Measurements from ENCODE around the gene APCDD1.

The APCDD1 gene

DNA sequence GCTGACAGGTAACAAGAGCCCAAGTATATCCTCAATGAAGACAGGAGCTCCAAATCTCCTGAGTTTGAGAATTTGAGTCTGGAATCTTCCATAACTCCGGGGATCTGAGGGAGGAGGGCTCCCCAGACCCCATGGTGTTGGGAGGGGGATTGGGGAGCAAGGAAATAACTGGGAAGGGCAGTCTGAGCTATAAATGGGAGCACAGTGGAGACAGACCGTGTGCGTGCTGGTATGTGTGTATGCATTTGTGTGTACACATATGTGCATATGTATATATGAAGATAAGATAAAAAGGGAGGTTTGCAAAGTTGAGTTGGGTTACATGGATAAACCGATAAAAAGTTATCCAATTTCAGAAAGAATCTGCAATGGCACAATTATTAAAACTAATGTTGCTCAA, 2.3 kb downstream of the APCDD1 start:
- H3K9ac ChIP-seq (ENCODE audit: low read length): no peak overlapping the region
- no peak overlapping the region for H3K27ac ChIP-seq (ENCODE audit: low read length)
- no peaks in the 10 kb centered on the region for H4K20me1 ChIP-seq (ENCODE audit: insufficient read depth, low read length)
- no peak overlapping the region for H3K4me3 ChIP-seq (ENCODE audit: low read length)
- H3K9me3 ChIP-seq (replicated peaks; ENCODE audit: insufficient read depth, low read length): no peaks in the 10 kb centered on the region
- DNase-seq: no peak
- no peak overlapping the region for H2AFZ ChIP-seq (ENCODE audit: low read length)
- H3K79me2 ChIP-seq (ENCODE audit: low read length): no peaks in the 10 kb centered on the region
- no peaks in the 10 kb centered on the region for H3K4me1 ChIP-seq (ENCODE audit: low read length)
- TF ChIP-seq, protein P1, sequence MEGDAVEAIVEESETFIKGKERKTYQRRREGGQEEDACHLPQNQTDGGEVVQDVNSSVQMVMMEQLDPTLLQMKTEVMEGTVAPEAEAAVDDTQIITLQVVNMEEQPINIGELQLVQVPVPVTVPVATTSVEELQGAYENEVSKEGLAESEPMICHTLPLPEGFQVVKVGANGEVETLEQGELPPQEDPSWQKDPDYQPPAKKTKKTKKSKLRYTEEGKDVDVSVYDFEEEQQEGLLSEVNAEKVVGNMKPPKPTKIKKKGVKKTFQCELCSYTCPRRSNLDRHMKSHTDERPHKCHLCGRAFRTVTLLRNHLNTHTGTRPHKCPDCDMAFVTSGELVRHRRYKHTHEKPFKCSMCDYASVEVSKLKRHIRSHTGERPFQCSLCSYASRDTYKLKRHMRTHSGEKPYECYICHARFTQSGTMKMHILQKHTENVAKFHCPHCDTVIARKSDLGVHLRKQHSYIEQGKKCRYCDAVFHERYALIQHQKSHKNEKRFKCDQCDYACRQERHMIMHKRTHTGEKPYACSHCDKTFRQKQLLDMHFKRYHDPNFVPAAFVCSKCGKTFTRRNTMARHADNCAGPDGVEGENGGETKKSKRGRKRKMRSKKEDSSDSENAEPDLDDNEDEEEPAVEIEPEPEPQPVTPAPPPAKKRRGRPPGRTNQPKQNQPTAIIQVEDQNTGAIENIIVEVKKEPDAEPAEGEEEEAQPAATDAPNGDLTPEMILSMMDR (IDR thresholded peaks at IDR 0.05; ENCODE audit: low read length): no peak
- TF ChIP-seq EZH2 (optimal IDR thresholded peaks at IDR 0.05; ENCODE audit: low read depth, low read length) (no peak), EZH2phosphoT487 (IDR thresholded peaks at IDR 0.05; ENCODE audit: low read length) (no peak)
- no peak overlapping the region for H3K4me2 ChIP-seq (ENCODE audit: low read depth, low read length)
- no peaks in the 10 kb centered on the region for H3F3A ChIP-seq (ENCODE audit: insufficient read depth, low read length)
- no peaks in the 10 kb centered on the region for H3K27me3 ChIP-seq (replicated peaks; ENCODE audit: insufficient read depth, low read length)
- H3K36me3 ChIP-seq (replicated peaks; ENCODE audit: insufficient read depth, low read length): no peaks in the 10 kb centered on the region
- no peaks in the 10 kb centered on the region for H3K9me2 ChIP-seq (replicated peaks; ENCODE audit: insufficient read depth, low read length)

DNA sequence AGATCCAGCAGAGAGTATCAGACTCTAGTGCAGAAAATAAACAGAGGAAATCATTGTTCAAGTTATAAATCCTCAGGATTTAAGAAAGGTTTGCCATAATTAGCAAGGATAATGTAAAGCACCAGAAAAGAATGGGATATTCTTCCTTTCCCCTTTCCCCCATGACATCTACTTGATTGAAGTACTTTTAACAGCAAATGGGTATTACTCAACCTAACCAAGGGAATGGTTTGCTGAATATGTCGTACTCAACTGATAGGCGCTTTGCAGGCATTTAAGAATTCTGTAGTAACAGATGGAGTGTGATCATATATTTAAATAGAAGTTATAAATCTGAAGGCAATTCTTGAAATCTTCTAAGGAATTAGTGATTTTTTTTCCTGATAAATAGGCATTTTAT, 2.7 kb downstream of the APCDD1 start:
- no peaks in the 10 kb centered on the region for H3K9me2 ChIP-seq (replicated peaks; ENCODE audit: insufficient read depth, low read length)
- H3F3A ChIP-seq (ENCODE audit: insufficient read depth, low read length): no peaks in the 10 kb centered on the region
- H4K20me1 ChIP-seq (ENCODE audit: insufficient read depth, low read length): no peaks in the 10 kb centered on the region
- H3K27me3 ChIP-seq (replicated peaks; ENCODE audit: insufficient read depth, low read length): no peaks in the 10 kb centered on the region
- no peaks in the 10 kb centered on the region for H3K36me3 ChIP-seq (replicated peaks; ENCODE audit: insufficient read depth, low read length)
- no peaks in the 10 kb centered on the region for H3K9me3 ChIP-seq (replicated peaks; ENCODE audit: insufficient read depth, low read length)
- no peaks in the 10 kb centered on the region for H3K79me2 ChIP-seq (ENCODE audit: low read length)
- H3K4me1 ChIP-seq (ENCODE audit: low read length): no peaks in the 10 kb centered on the region
- H3K27ac ChIP-seq (ENCODE audit: low read length): no peak overlapping the region
- no peak overlapping the region for H3K9ac ChIP-seq (ENCODE audit: low read length)
- no peak overlapping the region for H3K4me2 ChIP-seq (ENCODE audit: low read depth, low read length)
- TF ChIP-seq EZH2phosphoT487 (IDR thresholded peaks at IDR 0.05; ENCODE audit: low read length) (no peak), EZH2 (optimal IDR thresholded peaks at IDR 0.05; ENCODE audit: low read depth, low read length) (no peak)
- TF ChIP-seq, protein P1 (IDR thresholded peaks at IDR 0.05; ENCODE audit: low read length): no peak
- no peak overlapping the region for H3K4me3 ChIP-seq (ENCODE audit: low read length)
- no peak overlapping the region for H2AFZ ChIP-seq (ENCODE audit: low read length)
- no peak for DNase-seq

DNA sequence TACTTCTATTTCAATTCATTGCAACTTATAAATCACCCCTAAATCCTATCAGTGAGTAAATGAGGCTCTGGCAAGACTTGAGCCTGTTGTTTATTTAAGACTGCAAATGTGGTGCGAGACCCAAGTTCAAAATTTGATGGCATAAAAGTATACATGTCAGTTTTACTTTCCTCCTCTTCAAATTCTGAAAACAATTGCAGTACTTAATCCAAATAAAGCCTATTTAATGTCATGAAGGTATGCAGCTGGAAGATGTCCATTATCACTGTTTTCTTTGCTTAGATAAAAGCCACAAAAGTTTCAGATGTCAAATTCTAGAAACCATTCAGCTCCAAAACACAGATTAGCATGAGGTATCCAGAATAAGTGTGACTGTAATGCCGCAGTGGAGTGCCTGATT, 3.3 kb downstream of the APCDD1 start:
- no peaks in the 10 kb centered on the region for H3K4me1 ChIP-seq (ENCODE audit: low read length)

More for the DNA sequence above, 3.3 kb downstream of the APCDD1 start:
- Histone ChIP-seq H3K4me3 (ENCODE audit: low read length) (no peak overlapping the region), H3K27ac (ENCODE audit: low read length) (no peak overlapping the region), H2AFZ (ENCODE audit: low read length) (no peak overlapping the region), H4K20me1 (ENCODE audit: insufficient read depth, low read length) (no peaks in the 10 kb centered on the region), H3K9me3 (replicated peaks; ENCODE audit: insufficient read depth, low read length) (no peaks in the 10 kb centered on the region), H3K79me2 (ENCODE audit: low read length) (no peaks in the 10 kb centered on the region), H3K9ac (ENCODE audit: low read length) (no peak overlapping the region), H3K27me3 (replicated peaks; ENCODE audit: insufficient read depth, low read length) (no peaks in the 10 kb centered on the region), H3K4me2 (ENCODE audit: low read depth, low read length) (no peak overlapping the region), H3K9me2 (replicated peaks; ENCODE audit: insufficient read depth, low read length) (no peaks in the 10 kb centered on the region), H3F3A (ENCODE audit: insufficient read depth, low read length) (no peaks in the 10 kb centered on the region), H3K36me3 (replicated peaks; ENCODE audit: insufficient read depth, low read length) (no peaks in the 10 kb centered on the region)
- DNase-seq: no peak
- TF ChIP-seq EZH2phosphoT487 (IDR thresholded peaks at IDR 0.05; ENCODE audit: low read length): no peak
- TF ChIP-seq, protein P1 (IDR thresholded peaks at IDR 0.05; ENCODE audit: low read length): no peak
- TF ChIP-seq EZH2 (optimal IDR thresholded peaks at IDR 0.05; ENCODE audit: low read depth, low read length): no peak
